H1 (cell line): ENCODE data around the gene PRMT2. TPM values are rescaled to one million over a fixed set of nuclear protein-coding genes. Genes with fewer than 3 reads are reported as not detected.

Source experiments
- CTCF ChIA-PET: fragments of 300-600 bp; sonication (Branson Sonifier 250); formaldehyde crosslinking; loops from one replicate; lab custom pipeline; 2021; ENCODE audit not compliant: partially characterized antibody; lab: Charles Lee
- POLR2A ChIA-PET: fragments of 300-600 bp; sonication (Branson Sonifier 250); formaldehyde crosslinking; loops from one replicate; lab custom pipeline; 2021; ENCODE audit warnings: inconsistent platforms; ENCODE audit not compliant: partially characterized antibody; lab: Charles Lee
- DNase-seq, 2 experiments: peaks; one replicate each; pipeline versions ENCODE4 v3.0.0 to v3.0.0-alpha.2; 2010 to 2022; ENCODE audit warnings: low spot score in 2 of 2, low read depth in 1 of 2, mixed read lengths in 1 of 2
- FAIRE-seq: peaks from 2 replicates; lab custom pipeline; 2011; peaks lifted over from hg19 to GRCh38; lab: Jason Lieb, UNC
- H2AFZ ChIP-seq: 2 replicates; pipeline ENCODE4 v1.8.1; 2012; ENCODE audit warnings: low read length, inconsistent platforms
- H2AK5ac ChIP-seq: 2 replicates; pipeline ENCODE4 v1.6.1; 2013; ENCODE audit warnings: low read depth, low read length
- H2BK120ac ChIP-seq: replicated peaks from 2 replicates; pipeline ENCODE3; 2013; ENCODE audit warnings: low read depth, low read length, inconsistent platforms
- H2BK12ac ChIP-seq: 2 replicates; pipeline ENCODE4 v1.6.1; 2013; ENCODE audit warnings: low read depth, low read length
- H2BK15ac ChIP-seq: 2 replicates; pipeline ENCODE4 v1.6.1; 2013; ENCODE audit warnings: low read length
- H2BK20ac ChIP-seq: 2 replicates; pipeline ENCODE4 v1.6.1; 2013; ENCODE audit warnings: low read length
- H2BK5ac ChIP-seq: 2 replicates; pipeline ENCODE4 v1.6.1; 2013; ENCODE audit warnings: low read depth, low read length
- H3K14ac ChIP-seq: 2 replicates; pipeline ENCODE4 v1.6.1; 2013; ENCODE audit warnings: inconsistent platforms; ENCODE audit not compliant: insufficient read length
- H3K18ac ChIP-seq: 2 replicates; pipeline ENCODE4 v1.6.1; 2013; ENCODE audit warnings: low read length; ENCODE audit errors: extremely low read depth
- H3K23ac ChIP-seq: 2 replicates; pipeline ENCODE4 v1.6.1; 2013; ENCODE audit warnings: inconsistent platforms; ENCODE audit not compliant: insufficient read length
- H3K23me2 ChIP-seq: 2 replicates; pipeline ENCODE4 v1.6.1; 2013; ENCODE audit warnings: low read depth, low read length
- H3K27ac ChIP-seq: 2 replicates; pipeline ENCODE4 v1.6.1; 2011; ENCODE audit warnings: low read depth, low read length, inconsistent platforms
- H3K27me3 ChIP-seq, 4 experiments: replicated peaks in 1 of 4; 1 replicate in 1 of 4; 2 replicates in 3 of 4; pipeline versions ENCODE4 v1.6.1 to v1.8.1; 2011 to 2013; ENCODE audit warnings: low read length in 3 of 4, mild to moderate bottlenecking in 3 of 4, inconsistent platforms in 2 of 4, mixed read lengths in 2 of 4, moderate library complexity in 1 of 4; ENCODE audit not compliant: control insufficient read depth in 3 of 4, insufficient read depth in 3 of 4; ENCODE audit errors: extremely low read depth in 1 of 4
- H3K36me3 ChIP-seq, 4 experiments: 2 replicates each; pipeline versions ENCODE4 v1.6.1 to v1.8.1; 2011 to 2013; ENCODE audit warnings: mild to moderate bottlenecking in 4 of 4, low read length in 3 of 4, moderate library complexity in 2 of 4, control low read depth in 1 of 4, inconsistent platforms in 1 of 4; ENCODE audit not compliant: insufficient read depth in 4 of 4, control insufficient read depth in 2 of 4
- H3K4ac ChIP-seq: replicated peaks from 2 replicates; pipeline ENCODE3; 2013; ENCODE audit warnings: low read length, low read depth, mixed read lengths, inconsistent platforms; ENCODE audit not compliant: insufficient read length
- H3K4me1 ChIP-seq, 4 experiments: replicated peaks in 1 of 4; 1 replicate in 1 of 4; 2 replicates in 3 of 4; pipeline versions ENCODE4 v1.6.1 to v1.8.1; 2011 to 2013; ENCODE audit warnings: low read length in 3 of 4, inconsistent platforms in 2 of 4, mixed read lengths in 1 of 4; ENCODE audit not compliant: insufficient read depth in 4 of 4, control insufficient read depth in 3 of 4
- H3K4me2 ChIP-seq, 2 experiments: 2 replicates each; pipeline versions ENCODE4 v1.6.1 to v1.8.1; 2011 to 2013; ENCODE audit warnings: low read depth in 2 of 2, low read length in 2 of 2, control low read depth in 1 of 2, inconsistent platforms in 1 of 2, mild to moderate bottlenecking in 1 of 2; ENCODE audit not compliant: insufficient read depth in 1 of 2
- H3K4me3 ChIP-seq, 4 experiments: fragments of 200-600, 300-600 bp in 1 of 4; sonication (generic), shearing (Covaris generic), sonication (Bioruptor Twin) in 1 of 4; 2 replicates each; pipeline versions ENCODE4 v1.5.1 to v1.8.1; 2011 to 2016; ENCODE audit warnings: low read length in 4 of 4, low read depth in 3 of 4, control low read depth in 2 of 4, inconsistent platforms in 2 of 4, mild to moderate bottlenecking in 2 of 4, mixed read lengths in 1 of 4, moderate library complexity in 1 of 4; ENCODE audit not compliant: insufficient read depth in 2 of 4; ENCODE audit errors: extremely low read depth in 1 of 4
- H3K56ac ChIP-seq: replicated peaks from 2 replicates; pipeline ENCODE3; 2013; ENCODE audit warnings: low read depth, mild to moderate bottlenecking, mixed read lengths, low read length, inconsistent platforms; ENCODE audit not compliant: insufficient read length
- H3K79me1 ChIP-seq: 2 replicates; pipeline ENCODE4 v1.6.1; 2013; ENCODE audit warnings: low read depth, low read length, control low read depth
- H3K79me2 ChIP-seq, 2 experiments: 2 replicates each; pipeline versions ENCODE4 v1.6.1 to v1.8.1; 2012 to 2013; ENCODE audit warnings: low read length in 2 of 2, mild to moderate bottlenecking in 2 of 2, inconsistent platforms in 1 of 2; ENCODE audit not compliant: insufficient read depth in 2 of 2, control insufficient read depth in 1 of 2
- H3K9ac ChIP-seq, 4 experiments: replicated peaks in 1 of 4; 1 replicate in 1 of 4; 2 replicates in 3 of 4; pipeline versions ENCODE4 v1.6.1 to v1.8.1; 2011 to 2013; ENCODE audit warnings: low read depth in 3 of 4, low read length in 3 of 4, control low read depth in 2 of 4, mild to moderate bottlenecking in 2 of 4, moderate library complexity in 2 of 4, inconsistent platforms in 1 of 4; ENCODE audit errors: extremely low read depth in 1 of 4
- H3K9me3 ChIP-seq, 2 experiments: 2 replicates each; pipeline versions ENCODE4 v1.6.1 to v1.8.1; 2012 to 2013; ENCODE audit warnings: mild to moderate bottlenecking in 2 of 2, moderate library complexity in 2 of 2, control low read depth in 1 of 2, inconsistent platforms in 1 of 2, low read depth in 1 of 2, low read length in 1 of 2, mixed read lengths in 1 of 2; ENCODE audit not compliant: insufficient read depth in 2 of 2
- H4K20me1 ChIP-seq, 2 experiments: replicated peaks in 1 of 2; 2 replicates each; pipeline versions ENCODE3 to v1.8.1; 2011 to 2013; ENCODE audit warnings: inconsistent platforms in 2 of 2, low read length in 2 of 2, mild to moderate bottlenecking in 1 of 2; ENCODE audit not compliant: insufficient read depth in 2 of 2, control insufficient read depth in 1 of 2
- H4K5ac ChIP-seq: 2 replicates; pipeline ENCODE4 v1.6.1; 2013; ENCODE audit warnings: low read length, low read depth, mixed read lengths, inconsistent platforms; ENCODE audit not compliant: insufficient read length
- H4K8ac ChIP-seq: 2 replicates; pipeline ENCODE4 v1.8.0; 2013; ENCODE audit warnings: mild to moderate bottlenecking, moderate library complexity, low read length, inconsistent platforms; ENCODE audit not compliant: insufficient read depth; ENCODE audit errors: extremely low read depth
- H4K91ac ChIP-seq: replicated peaks from 2 replicates; pipeline ENCODE3; 2013; ENCODE audit warnings: low read length, mixed read lengths, inconsistent platforms; ENCODE audit not compliant: insufficient read length
- ASH2L ChIP-seq: fragments of 200-600, 300-600 bp; sonication (generic); IDR thresholded peaks from one replicate; pipeline ENCODE4 v1.7.1; 2017; ENCODE audit warnings: low read length
- BRCA1 ChIP-seq: IDR thresholded peaks from 2 replicates; pipeline ENCODE4 v1.6.1; 2012; ENCODE audit warnings: low read depth, low read length, improper control_type of control experiment
- CEBPB ChIP-seq: IDR thresholded peaks from 2 replicates; pipeline ENCODE4 v1.6.1; 2012; ENCODE audit warnings: low read depth, low read length
- E2F6 ChIP-seq: IDR thresholded peaks from 2 replicates; pipeline ENCODE4 v1.6.1; 2012; ENCODE audit warnings: inconsistent platforms
- EZH2 ChIP-seq: fragments of 200-600 bp; sonication (generic); IDR thresholded peaks from 2 replicates; pipeline ENCODE4 v1.7.1; 2012; ENCODE audit warnings: low read depth, mild to moderate bottlenecking, moderate library complexity, low read length, inconsistent platforms; ENCODE audit not compliant: severe bottlenecking
- GABPA ChIP-seq: IDR thresholded peaks from 2 replicates; pipeline ENCODE4 v1.6.1; 2011; ENCODE audit warnings: mild to moderate bottlenecking, low read length, moderate library complexity, borderline replicate concordance; ENCODE audit not compliant: insufficient read depth
- KDM4A ChIP-seq: IDR thresholded peaks from one replicate; pipeline ENCODE4 v1.7.1; 2012; ENCODE audit warnings: low read depth, mild to moderate bottlenecking, moderate library complexity, low read length, inconsistent platforms; ENCODE audit not compliant: severe bottlenecking
- SIN3A ChIP-seq, 2 experiments: IDR thresholded peaks in 1 of 2; conservative IDR thresholded peaks in 1 of 2; 2 replicates each; pipeline ENCODE4 v1.6.1; 2011 to 2012; ENCODE audit warnings: low read length in 2 of 2, improper control_type of control experiment in 1 of 2, low read depth in 1 of 2, mild to moderate bottlenecking in 1 of 2
- SIX5 ChIP-seq: IDR thresholded peaks from 2 replicates; pipeline ENCODE4 v1.6.1; 2011; ENCODE audit warnings: mild to moderate bottlenecking, low read depth, low read length
- SP1 ChIP-seq: IDR thresholded peaks from 2 replicates; pipeline ENCODE4 v1.6.1; 2011; ENCODE audit warnings: low read depth, low read length
- TAF1 ChIP-seq: IDR thresholded peaks from 2 replicates; pipeline ENCODE4 v1.6.1; 2011; ENCODE audit warnings: mild to moderate bottlenecking, low read depth, low read length
- WGBS, 2 experiments: shearing (Covaris generic) in 1 of 2; methylation state at CpG; one replicate each; pipeline versions ENCODE4 v1.1.6 to v1.1.7; 2013 to 2015; ENCODE audit warnings: low lambda C conversion rate in 2 of 2, mixed read lengths in 2 of 2, inconsistent platforms in 1 of 2, low coverage in 1 of 2, missing lambda C conversion rate in 1 of 2; ENCODE audit not compliant: insufficient replicate concordance in 2 of 2, insufficient coverage in 1 of 2, insufficient read length in 1 of 2; ENCODE audit errors: extremely low coverage in 1 of 2, missing lambda C conversion rate in 1 of 2; 5-methylcytosine and 5-hydroxymethylcytosine counted together
- polyA plus RNA-seq, 7 experiments: library from polyadenylated mRNA; depleted of rRNA in 3 of 7; stranded (reverse) in 5 of 7; unstranded in 2 of 7; fragments of >200 nt in 5 of 7; fragments of 200-250 nt in 2 of 7; gene quantifications; 1 replicate in 5 of 7; 2 replicates in 1 of 7; 4 replicates in 1 of 7; pipeline versions ENCODE4 v1.2.1 to v1.2.3, GENCODE V29; 2011 to 2013; ENCODE audit warnings: missing spikeins in 2 of 7, mixed read lengths in 2 of 7
- total RNA-seq: library from RNA; stranded (reverse); fragmentation: NEBNext Ultra II Directional; extraction: Animal tissue kit (Norgen Biotek cat#: 25700); gene quantifications from 2 replicates; pipeline ENCODE4 v1.2.1, GENCODE V29; 2021

The PRMT2 gene
- total and polyA plus RNA-seq, 2 of the 8 experiments (the other 6 are each of a cell fraction or from before 2014, with no cell fraction given): 45.8 to 59.2 TPM

GRCh38 chr21:46618738-46619379 is 16.6 kb upstream of the PRMT2 start:
- Histone ChIP-seq H2AK5ac (no peak overlapping the region), H3K23me2 (no peaks in the 10 kb centered on the region), H3K56ac (no peak overlapping the region), H2AFZ (no peak overlapping the region), H3K14ac (no peak overlapping the region), H4K20me1 (no peaks in the 10 kb centered on the region), H3K9ac (no peak overlapping the region), H3K27ac (no peak overlapping the region), H3K79me1 (no peaks in the 10 kb centered on the region), H3K4me2 (no peak overlapping the region), H3K4ac (no peak overlapping the region), H2BK5ac (no peak overlapping the region), H3K27me3 (no peaks in the 10 kb centered on the region), H3K36me3 (no peaks in the 10 kb centered on the region), H2BK120ac (no peak overlapping the region), H3K4me3 (no peak overlapping the region), H3K9me3 (no peaks in the 10 kb centered on the region), H3K4me1 (no peaks in the 10 kb centered on the region; a peak in 2 of 7 replicates), H3K23ac (no peak overlapping the region), H3K18ac (no peak overlapping the region), H3K79me2 (no peaks in the 10 kb centered on the region), H2BK20ac (no peak overlapping the region), H2BK15ac (no peak overlapping the region), H4K5ac (no peak overlapping the region), H4K8ac (no peak overlapping the region), H4K91ac (no peak overlapping the region), H2BK12ac (no peak overlapping the region)
- ChIA-PET CTCF (interaction anchor here (1.1 to 1.3 kb wide), 4 partner anchors 11 to 21 kb away, joined by 3 to 11 read pairs (median 4); partner anchors contain the start of gene PRMT2), POLR2A (interaction anchor here (3.3 kb wide), 1 partner anchor 16 kb away, joined by 18 read pairs; the partner anchor contains the start of gene PRMT2)
- WGBS, 2 experiments: 88% methylated on average over 5 of the region's 5 CpGs; no CpG with 5 or more reads in 1 of the 2 experiments
- no peak for DNase-seq
- FAIRE-seq: no peak
- TF ChIP-seq KDM4A: no peak
- TF ChIP-seq CEBPB: no peak
- TF ChIP-seq TAF1: no peak
- TF ChIP-seq SIX5: no peak
- TF ChIP-seq EZH2: no peak
- TF ChIP-seq SP1: no peak
- TF ChIP-seq GABPA: no peak
- TF ChIP-seq BRCA1: no peak
- no peak for TF ChIP-seq ASH2L
- no peak for TF ChIP-seq E2F6
- TF ChIP-seq SIN3A (conservative IDR thresholded peaks at IDR 0.05 in 1 of 2, IDR thresholded peaks at IDR 0.05 in 1 of 2; ENCODE audit: low read depth in 1 of 2, low read length in 2 of 2): no peak
